ENCODE data around the gene CDKAL1.

The CDKAL1 gene

GRCh38 chr6:20960067-20960466 is 425.8 kb downstream of the CDKAL1 start:
- no peak for DNase-seq (ENCODE audit: low read depth)

GRCh38 chr6:20965276-20965675 is 431.0 kb downstream of the CDKAL1 start:
- DNase-seq (ENCODE audit: low read depth), result no peak

GRCh38 chr6:20965915-20966314 is 431.7 kb downstream of the CDKAL1 start:
- no peak for DNase-seq (ENCODE audit: low read depth)

- no peak for DNase-seq (ENCODE audit: low read depth)
These were observed 435.3 kb downstream of the CDKAL1 start for GRCh38 chr6:20969551-20969950.

GRCh38 chr6:20976391-20976918 is 442.2 kb downstream of the CDKAL1 start:
- no peak for DNase-seq (ENCODE audit: low read depth)

- DNase-seq (ENCODE audit: low read depth), result no peak
These were observed 443.9 kb downstream of the CDKAL1 start for GRCh38 chr6:20978151-20978614.

- no peak for DNase-seq (ENCODE audit: low read depth)
These were observed 444.8 kb downstream of the CDKAL1 start for GRCh38 chr6:20979076-20979475.

- no peak for DNase-seq (ENCODE audit: low read depth)
These were observed 449.7 kb downstream of the CDKAL1 start for GRCh38 chr6:20983961-20984360.

- no peak for DNase-seq (ENCODE audit: low read depth)
These were observed 451.6 kb downstream of the CDKAL1 start for GRCh38 chr6:20985821-20986220.

GRCh38 chr6:20991910-20992309 is 457.7 kb downstream of the CDKAL1 start:
- no peak for DNase-seq (ENCODE audit: low read depth)

GRCh38 chr6:20996099-20996498 is 461.8 kb downstream of the CDKAL1 start:
- DNase-seq (ENCODE audit: low read depth), result no peak

GRCh38 chr6:20997143-20997769 is 463.0 kb downstream of the CDKAL1 start:
- no peak for DNase-seq (ENCODE audit: low read depth)

- DNase-seq (ENCODE audit: low read depth), result no peak
These were observed 463.5 kb downstream of the CDKAL1 start for GRCh38 chr6:20997770-20998147.

GRCh38 chr6:20998748-20999448 is 464.6 kb downstream of the CDKAL1 start:
- DNase-seq (ENCODE audit: low read depth), result no peak

- DNase-seq (ENCODE audit: low read depth), result no peak
These were observed 466.1 kb downstream of the CDKAL1 start for GRCh38 chr6:21000331-21000801.

GRCh38 chr6:21001736-21002135 is 467.5 kb downstream of the CDKAL1 start:
- no peak for DNase-seq (ENCODE audit: low read depth)

GRCh38 chr6:21003780-21004541 is 469.7 kb downstream of the CDKAL1 start:
- no peak for DNase-seq (ENCODE audit: low read depth)

GRCh38 chr6:21005816-21006570 is 471.7 kb downstream of the CDKAL1 start:
- DNase-seq (ENCODE audit: low read depth), result no peak

GRCh38 chr6:21019614-21020013 is 485.4 kb downstream of the CDKAL1 start:
- no peak for DNase-seq (ENCODE audit: low read depth)

- no peak for DNase-seq (ENCODE audit: low read depth)
These were observed 488.3 kb downstream of the CDKAL1 start for GRCh38 chr6:21022343-21023107.

GRCh38 chr6:21023210-21023609 is 489.0 kb downstream of the CDKAL1 start:
- no peak for DNase-seq (ENCODE audit: low read depth)
